Esophagus muscularis mucosa (tissue), 4 donors: ENCODE data around the gene TIMP4. TPM values are rescaled to one million over a fixed set of nuclear protein-coding genes. Genes with fewer than 3 reads are reported as not detected.

ENCODE experiments used
- DNase-seq: peaks from one replicate; pipeline ENCODE4 v3.0.0-alpha.2; 2017; ENCODE audit errors: extremely low spot score
- H3K27ac ChIP-seq, 4 donors: fragments of 200-600 bp; sonication (generic); replicated peaks in 1 of 4; 1 replicate in 3 of 4; 2 replicates in 1 of 4; pipeline ENCODE4 v1.5.1; 2016 to 2019; ENCODE audit warnings: mild to moderate bottlenecking in 1 of 4
- H3K27me3 ChIP-seq, 4 donors: fragments of 200-600 bp; sonication (generic); one replicate each; pipeline versions ENCODE4 v1.5.1 to v1.6.0; 2016 to 2019
- H3K36me3 ChIP-seq, 4 donors: fragments of 200-600 bp; sonication (generic); one replicate each; pipeline ENCODE4 v1.5.1; 2016 to 2019
- H3K4me1 ChIP-seq, 4 donors: fragments of 200-600 bp; sonication (generic); one replicate each; pipeline ENCODE4 v1.5.1; 2016 to 2019
- H3K4me3 ChIP-seq, 4 donors: fragments of 200-600 bp; sonication (generic); 1 replicate in 2 of 4; 2 replicates in 2 of 4; pipeline ENCODE4 v1.5.1; 2016 to 2019; ENCODE audit warnings: mild to moderate bottlenecking in 4 of 4, moderate library complexity in 1 of 4
- H3K9me3 ChIP-seq, 4 donors: fragments of 200-600 bp; sonication (generic); 1 replicate in 3 of 4; 2 replicates in 1 of 4; pipeline ENCODE4 v1.5.1; 2016 to 2019
- EP300 ChIP-seq: sonication (generic); formaldehyde crosslinking; IDR thresholded peaks from one replicate; pipeline ENCODE4 v1.6.1; 2017; ENCODE audit warnings: antibody characterized with exemption
- POLR2A ChIP-seq: fragments of 450-650 bp; IDR thresholded peaks from one replicate; pipeline ENCODE4 v1.6.1; 2017; ENCODE audit warnings: antibody characterized with exemption, moderate library complexity, mild to moderate bottlenecking, low read depth
- POLR2AphosphoS5 ChIP-seq, 2 donors: sonication (generic); formaldehyde crosslinking; IDR thresholded peaks; one replicate each; pipeline ENCODE4 v1.6.1; 2017; ENCODE audit warnings: antibody characterized with exemption in 2 of 2
- WGBS: methylation state at CpG from one replicate; pipeline ENCODE4 v1.1.5; 2018; 5-methylcytosine and 5-hydroxymethylcytosine counted together
- intact Hi-C: fragments of 100-400 bp; cut with DNase I; formaldehyde crosslinking; loops from one replicate; pipeline ENCODE4 v1.15.1; 2023
- total RNA-seq, 4 donors: library from RNA; depleted of rRNA; stranded (reverse); fragments of >200 nt; gene quantifications; one replicate each; pipeline versions ENCODE4 v1.1.0 to v1.2.1, GENCODE V29; 2016
- TF ChIP-seq, protein P1 (sequence below), 3 experiments: fragments of 200-600 bp in 2 of 3; fragments of 450-650 bp in 1 of 3; sonication (generic) in 2 of 3; IDR thresholded peaks; one replicate each; pipeline ENCODE4 v1.5.1; 2017 to 2019; ENCODE audit warnings: antibody characterized with exemption in 3 of 3, mild to moderate bottlenecking in 2 of 3, moderate library complexity in 1 of 3

The TIMP4 gene
- total RNA-seq, 4 donors from 2014 or later = 24.1 to 48.0 (median 30.5) TPM

- no peak for DNase-seq
- Histone ChIP-seq H3K4me3 (no peak overlapping the region), H3K9me3 (no peaks in the 10 kb centered on the region), H3K27ac (no peak overlapping the region), H3K4me1 (peaks cover 0 to 4% (median under 1%) of the 10 kb centered on the region in 4 donors), H3K36me3 (no peaks in the 10 kb centered on the region), H3K27me3 (peaks cover 0 to 3% (median 0%) of the 10 kb centered on the region in 4 donors)
- TF ChIP-seq, protein P1, sequence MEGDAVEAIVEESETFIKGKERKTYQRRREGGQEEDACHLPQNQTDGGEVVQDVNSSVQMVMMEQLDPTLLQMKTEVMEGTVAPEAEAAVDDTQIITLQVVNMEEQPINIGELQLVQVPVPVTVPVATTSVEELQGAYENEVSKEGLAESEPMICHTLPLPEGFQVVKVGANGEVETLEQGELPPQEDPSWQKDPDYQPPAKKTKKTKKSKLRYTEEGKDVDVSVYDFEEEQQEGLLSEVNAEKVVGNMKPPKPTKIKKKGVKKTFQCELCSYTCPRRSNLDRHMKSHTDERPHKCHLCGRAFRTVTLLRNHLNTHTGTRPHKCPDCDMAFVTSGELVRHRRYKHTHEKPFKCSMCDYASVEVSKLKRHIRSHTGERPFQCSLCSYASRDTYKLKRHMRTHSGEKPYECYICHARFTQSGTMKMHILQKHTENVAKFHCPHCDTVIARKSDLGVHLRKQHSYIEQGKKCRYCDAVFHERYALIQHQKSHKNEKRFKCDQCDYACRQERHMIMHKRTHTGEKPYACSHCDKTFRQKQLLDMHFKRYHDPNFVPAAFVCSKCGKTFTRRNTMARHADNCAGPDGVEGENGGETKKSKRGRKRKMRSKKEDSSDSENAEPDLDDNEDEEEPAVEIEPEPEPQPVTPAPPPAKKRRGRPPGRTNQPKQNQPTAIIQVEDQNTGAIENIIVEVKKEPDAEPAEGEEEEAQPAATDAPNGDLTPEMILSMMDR (IDR thresholded peaks at IDR 0.05) = no peak
- TF ChIP-seq EP300 = no peak
- TF ChIP-seq POLR2A = no peak
- no peak for TF ChIP-seq POLR2AphosphoS5 (IDR thresholded peaks at IDR 0.05)
- intact Hi-C loops = loop anchor here (10.0 kb wide), 1 partner anchor 422 kb away; the partner anchor contains the start of gene MKRN2
- 24% methylated on average over 1 of the region's 1 CpG for WGBS
Observed at GRCh38 chr3:12132881-12133280, 25.8 kb downstream of the TIMP4 start.

DNA sequence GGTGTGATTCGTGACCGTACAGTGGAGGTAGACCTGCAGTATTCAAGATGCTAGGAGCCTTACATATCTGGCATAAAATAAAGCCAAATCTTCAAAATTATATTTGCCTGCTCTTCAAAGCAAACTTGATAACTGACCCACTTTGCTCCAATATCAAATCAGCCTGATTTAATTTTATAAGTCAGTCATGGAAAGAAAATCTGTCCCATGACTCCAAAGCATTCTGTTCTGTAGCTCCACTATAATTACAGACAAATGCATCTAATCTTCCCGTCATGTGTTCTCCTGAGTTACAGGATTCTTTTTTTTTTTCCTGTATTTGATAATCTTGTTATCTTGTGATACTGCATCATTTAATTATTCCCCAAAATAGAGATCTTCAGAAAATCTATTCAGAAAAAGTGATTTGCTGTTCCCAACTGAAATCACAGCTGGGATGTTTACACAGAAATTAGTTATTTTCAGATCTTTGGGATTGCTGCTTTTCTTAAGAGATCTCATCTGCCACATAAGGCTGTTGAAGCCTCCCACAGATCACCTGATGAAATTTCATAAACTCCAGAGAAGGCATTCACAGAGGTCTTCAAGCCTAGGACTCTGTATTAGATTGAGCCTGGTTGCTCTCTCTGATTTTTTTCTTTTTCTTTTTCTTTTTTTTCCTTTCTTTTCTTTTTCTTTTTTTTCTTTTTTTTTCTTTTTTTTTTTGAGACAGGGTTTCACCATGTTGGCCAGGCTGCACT lies 27.2 kb downstream of the TIMP4 start:
- no peak overlapping the region for H3K4me3 ChIP-seq
- intact Hi-C loops = loop anchor here (10.0 kb wide), 1 partner anchor 423 kb away; the partner anchor contains the start of gene MKRN2
- no peaks in the 10 kb centered on the region for H3K9me3 ChIP-seq
- WGBS = 77% methylated on average over 3 of the region's 3 CpGs
- H3K27me3 ChIP-seq = peaks cover 0 to 3% (median 0%) of the 10 kb centered on the region in 4 donors
- peaks cover 0 to 4% (median 0%) of the 10 kb centered on the region in 4 donors for H3K4me1 ChIP-seq
- no peak overlapping the region for H3K27ac ChIP-seq
- TF ChIP-seq POLR2A (no peak), POLR2AphosphoS5 (IDR thresholded peaks at IDR 0.05) (no peak), EP300 (no peak)
- TF ChIP-seq, protein P1 (IDR thresholded peaks at IDR 0.05) = no peak
- H3K36me3 ChIP-seq = no peaks in the 10 kb centered on the region
- no peak for DNase-seq

DNA sequence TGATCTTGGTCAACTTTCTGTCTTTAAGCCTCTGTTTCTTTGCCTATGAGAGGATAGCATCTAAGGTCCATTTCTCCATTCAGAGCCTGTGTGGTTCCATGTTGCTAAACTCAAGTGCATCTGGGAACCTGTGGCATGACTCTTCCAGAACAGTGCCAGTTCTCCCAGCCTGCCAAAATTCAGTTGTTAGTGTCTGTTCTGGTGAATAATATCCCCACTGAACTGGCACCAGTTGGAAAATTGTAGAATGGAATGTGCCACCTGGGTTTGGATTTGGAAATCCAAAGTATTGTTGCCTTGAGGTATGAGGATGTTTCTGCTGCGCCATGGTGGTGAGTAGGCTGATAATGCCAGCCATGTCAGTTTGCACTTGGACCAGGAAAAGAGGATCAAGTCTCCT lies 31.3 kb downstream of the TIMP4 start:
- intact Hi-C loops = no loop called here
- no peak overlapping the region for H3K27ac ChIP-seq
- no peaks in the 10 kb centered on the region for H3K36me3 ChIP-seq
- no peak for DNase-seq
- TF ChIP-seq POLR2A (no peak), POLR2AphosphoS5 (IDR thresholded peaks at IDR 0.05) (no peak), EP300 (no peak)
- TF ChIP-seq, protein P1 (IDR thresholded peaks at IDR 0.05) = no peak
- peaks cover 0 to 6% (median 0%) of the 10 kb centered on the region in 4 donors for H3K27me3 ChIP-seq
- no peaks in the 10 kb centered on the region for H3K4me1 ChIP-seq
- WGBS = 94% methylated on average over 1 of the region's 1 CpG
- H3K4me3 ChIP-seq = no peak overlapping the region
- H3K9me3 ChIP-seq = no peaks in the 10 kb centered on the region

DNA sequence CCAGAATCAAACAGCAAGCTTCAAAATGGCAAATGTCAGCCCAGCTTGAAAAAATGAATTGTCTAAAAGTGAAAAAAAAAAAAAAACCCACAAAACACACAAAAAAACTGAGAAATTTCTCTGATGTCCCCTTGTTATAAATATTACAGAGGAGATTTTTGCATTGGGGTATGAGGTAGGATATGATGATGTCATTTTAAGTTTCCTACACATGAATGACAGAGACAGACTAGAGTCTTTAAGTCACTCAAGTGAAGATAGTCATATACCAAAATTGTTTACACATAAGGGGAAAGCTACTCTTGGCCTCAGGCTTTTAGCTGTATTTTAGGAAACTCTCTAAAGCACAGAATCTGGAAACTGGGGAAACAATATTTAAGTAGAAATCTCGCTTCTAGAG lies 32.9 kb downstream of the TIMP4 start:
- H3K36me3 ChIP-seq = no peaks in the 10 kb centered on the region
- no peaks in the 10 kb centered on the region for H3K4me1 ChIP-seq
- no peak for TF ChIP-seq POLR2A
- TF ChIP-seq EP300 = no peak
- TF ChIP-seq POLR2AphosphoS5 (IDR thresholded peaks at IDR 0.05) = no peak
- TF ChIP-seq, protein P1 (IDR thresholded peaks at IDR 0.05) = no peak
- DNase-seq = no peak
- WGBS = 82% methylated on average over 1 of the region's 1 CpG
- no peak overlapping the region for H3K27ac ChIP-seq
- no peaks in the 10 kb centered on the region for H3K9me3 ChIP-seq
- peaks cover 0 to 6% (median 0%) of the 10 kb centered on the region in 4 donors for H3K27me3 ChIP-seq
- intact Hi-C loops = no loop called here
- H3K4me3 ChIP-seq = no peak overlapping the region
